Measurements from ENCODE around the gene CROCC2.

CROCC2 gene

DNA sequence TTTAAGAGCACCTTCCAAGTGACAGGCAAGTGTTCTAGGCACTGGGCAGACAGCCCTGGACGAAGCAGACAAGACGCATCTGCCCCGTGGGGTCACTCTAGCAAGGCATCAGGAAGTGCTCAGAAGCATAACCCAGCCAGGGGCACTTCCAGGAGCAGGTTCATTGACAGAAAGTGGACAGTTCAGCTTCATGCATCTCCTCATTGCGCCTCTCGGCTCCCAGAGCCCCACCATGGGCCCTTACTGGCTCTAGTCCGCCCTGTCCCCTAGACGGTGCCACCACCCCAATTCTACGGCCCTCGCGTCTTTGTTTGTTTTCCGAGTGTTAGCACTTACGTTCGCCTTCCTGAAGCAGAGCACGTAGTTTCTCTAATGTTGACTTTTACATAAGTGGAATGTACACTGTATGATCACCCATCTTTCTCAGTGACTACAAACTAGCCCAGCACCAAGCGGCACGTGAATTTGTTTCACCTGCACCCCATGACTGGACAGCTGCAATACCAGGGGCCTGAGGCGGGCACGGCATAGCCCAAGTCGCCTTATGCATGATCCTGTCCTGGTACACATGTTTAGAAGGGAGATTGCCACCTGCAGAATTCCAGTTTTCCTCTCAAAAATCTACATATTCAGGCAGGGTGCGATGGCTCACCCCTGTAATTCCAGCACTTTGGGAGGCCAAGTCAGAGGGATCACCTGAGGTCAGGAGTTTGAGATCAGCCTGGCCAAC is 125.5 kb downstream of the CROCC2 start:
- no peaks in the 10 kb centered on the region for H3K27me3 ChIP-seq (ENCODE audit: insufficient read depth, low read depth, severe bottlenecking)
- no peak overlapping the region for H3K27ac ChIP-seq
- no peak for TF ChIP-seq CTCF (IDR thresholded peaks at IDR 0.05; ENCODE audit: low read depth, low read length)
- H3K4me3 ChIP-seq (ENCODE audit: low read depth, low read length): no peak overlapping the region
- peaks cover 2% of the 10 kb centered on the region for H3K9me3 ChIP-seq (ENCODE audit: severe bottlenecking)
- no peaks in the 10 kb centered on the region for H3K36me3 ChIP-seq
- no peak for DNase-seq

- H3K27me3 ChIP-seq (ENCODE audit: insufficient read depth, low read depth, severe bottlenecking): no peaks in the 10 kb centered on the region
These were observed 127.3 kb downstream of the CROCC2 start for GRCh38 chr2:241033336-241033987.

DNA sequence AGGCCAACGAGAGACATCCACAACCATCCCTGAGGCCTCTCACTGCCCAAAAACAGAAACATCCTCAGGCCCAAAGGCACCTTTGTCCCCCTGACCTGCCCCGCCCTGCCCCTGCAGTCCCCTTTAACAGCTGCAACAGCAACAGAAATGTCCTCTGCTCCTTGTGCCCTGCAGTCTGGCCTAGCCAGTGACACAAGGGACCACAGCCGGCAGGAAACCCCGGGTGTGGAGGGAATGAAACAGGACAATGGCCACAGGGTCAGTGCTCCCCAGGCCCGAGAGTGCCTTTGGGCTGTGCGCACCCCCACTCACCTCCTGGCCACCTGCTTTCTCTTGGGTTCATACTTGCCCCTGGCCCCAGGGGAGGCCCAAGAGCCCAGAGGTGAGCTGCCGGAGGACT is 127.9 kb downstream of the CROCC2 start:
- H3K27me3 ChIP-seq (ENCODE audit: insufficient read depth, low read depth, severe bottlenecking): no peaks in the 10 kb centered on the region
- no peak for DNase-seq
- no peaks in the 10 kb centered on the region for H3K36me3 ChIP-seq
- no peak overlapping the region for H3K27ac ChIP-seq
- H3K4me3 ChIP-seq (ENCODE audit: low read depth, low read length): no peak overlapping the region
- TF ChIP-seq CTCF (IDR thresholded peaks at IDR 0.05; ENCODE audit: low read depth, low read length): no peak
- H3K9me3 ChIP-seq (ENCODE audit: severe bottlenecking): no peaks in the 10 kb centered on the region

More at GRCh38 chr2:241033336-241033987, 127.3 kb downstream of the CROCC2 start:
- H3K4me3 ChIP-seq (ENCODE audit: low read depth, low read length): no peak overlapping the region
- no peak overlapping the region for H3K27ac ChIP-seq
- DNase-seq: no peak
- no peaks in the 10 kb centered on the region for H3K36me3 ChIP-seq
- TF ChIP-seq CTCF (IDR thresholded peaks at IDR 0.05; ENCODE audit: low read depth, low read length): no peak
- H3K9me3 ChIP-seq (ENCODE audit: severe bottlenecking): no peaks in the 10 kb centered on the region

DNA sequence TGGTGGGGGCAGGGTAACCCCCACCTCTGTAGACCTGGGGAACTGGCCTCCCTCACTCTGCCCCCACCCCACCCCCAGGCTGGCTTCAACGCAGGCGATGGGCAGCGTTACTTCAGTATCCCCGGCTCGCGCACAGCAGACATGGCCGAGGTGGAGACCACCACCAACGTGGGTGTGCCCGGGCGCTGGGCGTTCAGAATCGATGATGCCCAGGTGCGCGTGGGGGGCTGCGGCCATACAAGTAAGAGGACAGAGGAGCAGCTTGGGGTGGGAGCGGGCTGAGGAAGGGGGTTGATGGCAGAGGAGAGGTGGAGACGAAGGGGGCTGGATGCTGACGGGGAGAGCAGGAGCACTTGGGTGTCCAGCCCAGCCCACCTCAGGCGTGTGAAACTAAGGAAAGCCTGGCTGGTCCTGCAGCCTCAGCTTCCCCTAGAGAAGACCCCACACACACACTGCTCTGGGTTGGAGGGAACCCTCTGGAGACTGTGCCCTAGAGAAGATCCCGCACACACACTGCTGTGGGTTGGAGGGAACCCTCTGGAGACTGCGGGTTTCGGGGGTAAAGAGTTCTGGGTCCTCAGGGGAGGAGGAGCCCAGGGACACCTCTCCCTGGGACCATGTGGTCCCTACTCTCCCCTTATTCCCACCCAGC is 128.5 kb downstream of the CROCC2 start:
- Histone ChIP-seq H3K27me3 (ENCODE audit: insufficient read depth, low read depth, severe bottlenecking) (no peaks in the 10 kb centered on the region), H3K9me3 (ENCODE audit: severe bottlenecking) (no peaks in the 10 kb centered on the region), H3K4me3 (ENCODE audit: low read depth, low read length) (no peak overlapping the region), H3K36me3 (no peaks in the 10 kb centered on the region), H3K27ac (no peak overlapping the region)
- DNase-seq: no peak
- TF ChIP-seq CTCF (IDR thresholded peaks at IDR 0.05; ENCODE audit: low read depth, low read length): no peak

DNA sequence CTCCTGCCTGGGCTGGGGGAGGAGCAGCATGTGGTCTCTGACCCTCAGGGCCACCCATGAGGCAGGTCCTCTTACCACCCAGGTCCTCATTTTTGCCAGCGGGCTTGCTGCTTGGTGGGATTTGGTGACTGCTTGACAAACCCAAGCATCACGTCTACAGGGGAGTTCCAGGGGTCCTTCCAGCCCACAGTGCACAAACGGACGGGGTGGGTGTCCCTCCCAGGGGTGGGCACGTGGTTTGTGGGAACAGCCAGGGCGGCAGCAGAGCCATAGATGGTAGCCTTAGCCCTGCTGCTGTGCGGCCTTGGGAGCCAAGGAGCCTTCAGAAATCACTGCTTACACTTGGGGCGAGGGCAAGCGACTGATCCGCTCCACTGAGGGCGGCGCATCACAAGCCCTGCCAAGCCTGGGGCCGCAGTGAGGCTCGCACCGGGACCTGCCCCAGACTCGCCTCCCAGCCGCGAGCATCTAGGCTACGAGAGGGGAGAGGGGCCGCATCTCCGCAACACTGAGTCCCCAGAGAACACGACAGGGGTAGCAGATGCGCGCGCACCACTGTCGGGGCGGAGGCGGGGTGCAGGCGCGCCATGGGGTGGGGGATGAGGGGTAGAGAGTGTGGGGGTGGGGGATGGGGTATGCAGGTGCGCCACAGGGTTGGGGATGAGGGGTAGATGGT is 129.1 kb downstream of the CROCC2 start:
- H3K27ac ChIP-seq: no peak overlapping the region
- no peaks in the 10 kb centered on the region for H3K36me3 ChIP-seq
- TF ChIP-seq CTCF (IDR thresholded peaks at IDR 0.05; ENCODE audit: low read depth, low read length): no peak
- DNase-seq: no peak
- H3K27me3 ChIP-seq (ENCODE audit: insufficient read depth, low read depth, severe bottlenecking): no peaks in the 10 kb centered on the region
- H3K9me3 ChIP-seq (ENCODE audit: severe bottlenecking): no peaks in the 10 kb centered on the region
- H3K4me3 ChIP-seq (ENCODE audit: low read depth, low read length): no peak overlapping the region

Measured in WERI-Rb-1 (cell line).